SK-N-SH (cell line): ENCODE data around the gene MAPKBP1. TPM values are rescaled to one million over a fixed set of nuclear protein-coding genes. Genes with fewer than 3 reads are reported as not detected.
A peak's percentile ranks its signal among the peaks of the same experiment; 100 is the strongest.

Experiments
- CTCF ChIA-PET: fragments of 300-600, 350-600 bp; formaldehyde crosslinking; extraction: SDS; loops from one replicate; lab custom pipeline; 2021; lab: Yijun Ruan, JAX
- POLR2A ChIA-PET: fragments of 350-600 bp; sonication (Branson Sonifier 250); formaldehyde crosslinking; extraction: SDS; loops from one replicate; lab custom pipeline; 2020; ENCODE audit warnings: antibody characterized with exemption, inconsistent platforms; lab: Yijun Ruan, JAX
- DNase-seq: peaks from one replicate; pipeline ENCODE4 v3.0.0; 2012
- H2AFZ ChIP-seq: fragments of 200-600 bp; sonication (generic); 2 replicates; pipeline ENCODE4 v1.8.1; 2016; ENCODE audit warnings: antibody characterized with exemption, mild to moderate bottlenecking, low read depth
- H3F3A ChIP-seq: fragments of 200-600 bp; sonication (generic); replicated peaks from 2 replicates; pipeline ENCODE3; 2016; ENCODE audit warnings: antibody characterized with exemption, mild to moderate bottlenecking; ENCODE audit not compliant: insufficient read depth
- H3K27ac ChIP-seq, 2 experiments: fragments of 200-500 bp in 1 of 2; fragments of 200-600 bp in 1 of 2; sonication (Bioruptor generic) in 1 of 2; sonication (generic), shearing (Covaris generic) in 1 of 2; 2 replicates each; pipeline versions ENCODE4 v1.5.1 to v1.6.1; 2014 to 2016; ENCODE audit warnings: low read depth in 2 of 2, inconsistent platforms in 1 of 2, low read length in 1 of 2, mild to moderate bottlenecking in 1 of 2, mixed read lengths in 1 of 2
- H3K27me3 ChIP-seq: fragments of 200-600 bp; sonication (generic), shearing (Covaris generic); 2 replicates; pipeline ENCODE4 v1.6.1; 2016; ENCODE audit warnings: mixed run types; ENCODE audit not compliant: insufficient read depth
- H3K36me3 ChIP-seq, 2 experiments: fragments of 200-500 bp in 1 of 2; fragments of 200-600 bp in 1 of 2; sonication (Bioruptor generic) in 1 of 2; sonication (generic) in 1 of 2; replicated peaks in 1 of 2; 2 replicates each; pipeline versions ENCODE3 to v1.5.1; 2014 to 2016; ENCODE audit warnings: low read length in 1 of 2, mild to moderate bottlenecking in 1 of 2; ENCODE audit not compliant: insufficient read depth in 2 of 2, control insufficient read depth in 1 of 2
- H3K4me1 ChIP-seq, 2 experiments: fragments of 200-500 bp in 1 of 2; fragments of 200-600 bp in 1 of 2; sonication (Bioruptor generic) in 1 of 2; sonication (generic), shearing (Covaris generic) in 1 of 2; 2 replicates each; pipeline versions ENCODE4 v1.5.1 to v1.6.1; 2014 to 2016; ENCODE audit warnings: low read depth in 1 of 2, low read length in 1 of 2, mixed run types in 1 of 2; ENCODE audit not compliant: insufficient read depth in 2 of 2, control insufficient read depth in 1 of 2
- H3K4me2 ChIP-seq: fragments of 200-600 bp; sonication (generic), shearing (Covaris generic); 2 replicates; pipeline ENCODE4 v1.6.1; 2017; ENCODE audit warnings: mixed run types
- H3K4me3 ChIP-seq, 2 experiments: fragments of 200-500 bp in 1 of 2; fragments of 200-600 bp in 1 of 2; sonication (Bioruptor generic) in 1 of 2; sonication (generic), shearing (Covaris generic) in 1 of 2; 2 replicates each; pipeline versions ENCODE4 v1.5.1 to v1.8.1; 2014 to 2016; ENCODE audit warnings: low read depth in 2 of 2, inconsistent platforms in 1 of 2, low read length in 1 of 2, mild to moderate bottlenecking in 1 of 2, mixed read lengths in 1 of 2, moderate library complexity in 1 of 2
- H3K79me2 ChIP-seq: fragments of 200-600 bp; sonication (generic); 2 replicates; pipeline ENCODE4 v1.8.1; 2017; ENCODE audit warnings: mild to moderate bottlenecking; ENCODE audit not compliant: insufficient read depth
- H3K9ac ChIP-seq: fragments of 200-600 bp; sonication (generic); 2 replicates; pipeline ENCODE4 v1.6.1; 2017; ENCODE audit warnings: mixed run types
- H3K9me2 ChIP-seq: fragments of 200-600 bp; sonication (generic); 2 replicates; pipeline ENCODE4 v1.6.1; 2017; ENCODE audit warnings: mixed run types
- H3K9me3 ChIP-seq: fragments of 200-600 bp; sonication (generic); 2 replicates; pipeline ENCODE4 v1.6.1; 2017; ENCODE audit warnings: mixed run types, mild to moderate bottlenecking, moderate library complexity
- H4K20me1 ChIP-seq: fragments of 200-600 bp; sonication (generic); 2 replicates; pipeline ENCODE4 v1.6.1; 2017; ENCODE audit warnings: mild to moderate bottlenecking, mixed run types; ENCODE audit not compliant: insufficient read depth
- CTCF ChIP-seq: fragments of 200-600 bp; sonication (generic); IDR thresholded peaks from 2 replicates; pipeline ENCODE4 v1.6.1; 2017; ENCODE audit warnings: antibody characterized with exemption, mild to moderate bottlenecking, moderate library complexity
- ELF1 ChIP-seq: IDR thresholded peaks from 2 replicates; pipeline ENCODE4 v1.4.0; 2012
- EZH2phosphoT487 ChIP-seq: fragments of 200-600 bp; sonication (generic); IDR thresholded peaks from 2 replicates; pipeline ENCODE4 v1.6.1; 2017; ENCODE audit warnings: low read depth, mixed run types, mild to moderate bottlenecking, antibody characterized with exemption, moderate library complexity, borderline replicate concordance
- FOSL2 ChIP-seq: IDR thresholded peaks from 2 replicates; pipeline ENCODE4 v1.4.0; 2012; ENCODE audit warnings: low read depth, mild to moderate bottlenecking, moderate library complexity, borderline replicate concordance
- NRF1 ChIP-seq: IDR thresholded peaks from 2 replicates; pipeline ENCODE4 v1.6.1; 2012; ENCODE audit warnings: low read depth, mild to moderate bottlenecking, low read length
- POLR2AphosphoS5 ChIP-seq: IDR thresholded peaks from 2 replicates; pipeline ENCODE4 v1.6.1; 2012; ENCODE audit warnings: low read depth, low read length
- RAD21 ChIP-seq: IDR thresholded peaks from 2 replicates; pipeline ENCODE4 v1.6.1; 2012; ENCODE audit warnings: mild to moderate bottlenecking, low read length
- SMC3 ChIP-seq: IDR thresholded peaks from 2 replicates; pipeline ENCODE4 v1.6.1; 2012; ENCODE audit warnings: low read depth, low read length, improper control_type of control experiment
- WGBS: methylation state at CpG from one replicate; pipeline ENCODE4 v1.1.6; 2017; ENCODE audit warnings: low lambda C conversion rate; 5-methylcytosine and 5-hydroxymethylcytosine counted together
- polyA plus RNA-seq, 3 experiments: library from polyadenylated mRNA; depleted of rRNA; stranded (reverse); fragments of >200 nt; gene quantifications; 2 replicates each; pipeline ENCODE4 v1.2.3, GENCODE V29; 2012

Gene MAPKBP1
- polyA plus RNA-seq, 1 of the 3 experiments (the other 2 are of a cell fraction): 5.2 TPM

- H3K79me2 ChIP-seq: peaks cover 31% of the 10 kb centered on the region
- WGBS: 76% methylated on average over 8 of the region's 8 CpGs
- H3K27ac ChIP-seq: peak overlapping the region in 1 of 2 experiments; percentile 87; a peak in 1 of 4 replicates
- H2AFZ ChIP-seq: no peak overlapping the region
- POLR2A ChIA-PET: interaction anchor here (0.6 to 2.5 kb wide), 2 partner anchors 14 to 39 kb away, joined by 3 to 13 read pairs; no protein-coding TSS in a partner anchor
- peak; percentile 61 for DNase-seq
- H3K9me2 ChIP-seq: no peaks in the 10 kb centered on the region
- no peak overlapping the region for H3K4me2 ChIP-seq
- H3K9ac ChIP-seq: no peak overlapping the region
- H3F3A ChIP-seq: peaks cover 24% of the 10 kb centered on the region
- H3K4me3 ChIP-seq: no peak overlapping the region
- H3K36me3 ChIP-seq: peaks cover 5 to 30% of the 10 kb centered on the region in 2 experiments
- no peaks in the 10 kb centered on the region for H3K9me3 ChIP-seq
- H3K4me1 ChIP-seq: peaks cover 20 to 23% of the 10 kb centered on the region in 2 experiments
- no peaks in the 10 kb centered on the region for H3K27me3 ChIP-seq
- TF ChIP-seq EZH2phosphoT487: no peak
- 0 out of 2 replicates have a peak, but pooled peaks have one; percentile 19 for TF ChIP-seq NRF1
- peak; percentile 82 for TF ChIP-seq CTCF
- peak; percentile 95 for TF ChIP-seq SMC3
- peak; percentile 89 for TF ChIP-seq RAD21
- TF ChIP-seq ELF1: no peak
- TF ChIP-seq FOSL2: no peak
- TF ChIP-seq, all 33 proteins: peak for 4
- no peaks in the 10 kb centered on the region for H4K20me1 ChIP-seq
- CTCF ChIA-PET: interaction anchor here (0.6 to 6.9 kb wide), 28 partner anchors 9 to 307 kb away, joined by 3 to 114 read pairs (median 5); no protein-coding TSS in a partner anchor
These were observed 1.5 kb upstream of the MAPKBP1 start for GRCh38 chr15:41772720-41773331.

GRCh38 chr15:41773332-41773728 is 954 bp upstream of the MAPKBP1 start:
- CTCF ChIA-PET: interaction anchor here (0.6 to 6.9 kb wide), 31 partner anchors 9 to 308 kb away, joined by 3 to 114 read pairs (median 4); no protein-coding TSS in a partner anchor
- no peak for DNase-seq
- H3K36me3 ChIP-seq: peaks cover 1 to 25% of the 10 kb centered on the region in 2 experiments
- TF ChIP-seq POLR2AphosphoS5 (no peak), ELF1 (no peak)
- 77% methylated on average over 5 of the region's 5 CpGs for WGBS
- peak overlapping the region; percentile 76 to 88; a peak in 3 of 4 replicates for H3K4me3 ChIP-seq
- no peaks in the 10 kb centered on the region for H4K20me1 ChIP-seq
- H3K27me3 ChIP-seq: no peaks in the 10 kb centered on the region
- peaks cover 36% of the 10 kb centered on the region for H3K79me2 ChIP-seq
- H3K9me3 ChIP-seq: no peaks in the 10 kb centered on the region
- peak overlapping the region; percentile 87 to 89; a peak in 2 of 4 replicates for H3K27ac ChIP-seq
- POLR2A ChIA-PET: interaction anchor here (1.6 to 2.5 kb wide), 3 partner anchors 14 to 215 kb away, joined by 3 to 13 read pairs (median 5); no protein-coding TSS in a partner anchor
- no peaks in the 10 kb centered on the region for H3K9me2 ChIP-seq
- peak overlapping the region; percentile 79; the same call in 1 of the 2 replicates for H3K9ac ChIP-seq
- H3K4me1 ChIP-seq: peaks cover 23 to 25% of the 10 kb centered on the region in 2 experiments
- H3K4me2 ChIP-seq: peak overlapping the region; percentile 97
- no peak overlapping the region for H2AFZ ChIP-seq
- H3F3A ChIP-seq: peaks cover 28% of the 10 kb centered on the region
